K562 (cell line): Measurements from ENCODE around the gene CRLF2. TPM values are rescaled to one million over a fixed set of nuclear protein-coding genes. Genes with fewer than 3 reads are reported as not detected.
"Not testable (repeated sequence)": the region's sequence is repeated elsewhere in the genome, so short reads cannot be mapped to it uniquely, and the experiment has no call there.

ENCODE experiments used
- ATAC-seq: fragments of 200-7000 bp; cut with Tn5 transposase; 3 replicates; pipeline ENCODE4 v1.9.1; 2020; ENCODE audit warnings: moderate library complexity
- BruUV-seq: library from RNA; stranded (reverse); fragments of 400-500 nt; replicated peaks from 2 replicates; lab custom pipeline; 2021; lab: Mats Ljungman, UMichigan
- CTCF ChIA-PET: fragments of 300-600 bp; formaldehyde crosslinking; extraction: SDS; loops from one replicate; lab custom pipeline; 2021; ENCODE audit warnings: low intra/inter-chr PET ratio; lab: Yijun Ruan, JAX
- POLR2A ChIA-PET: fragments of 300-600, 350-650 bp; sonication (Branson Sonifier 250); formaldehyde crosslinking; extraction: SDS; loops from one replicate; lab custom pipeline; 2021; ENCODE audit warnings: antibody characterized with exemption, inconsistent platforms; lab: Yijun Ruan, JAX
- DNase-seq, 4 experiments: peaks; one replicate each; pipeline versions ENCODE4 v3.0.0 to v3.0.0-alpha.2; 2011 to 2018; ENCODE audit warnings: low spot score in 3 of 4, mixed read lengths in 3 of 4; ENCODE audit errors: extremely low read depth in 1 of 4
- FAIRE-seq: peaks from 2 replicates; lab custom pipeline; 2011; peaks lifted over from hg19 to GRCh38; lab: Jason Lieb, UNC
- H2AFZ ChIP-seq: 2 replicates; pipeline ENCODE4 v1.6.0; 2011; ENCODE audit warnings: low read depth, low read length, control low read depth, inconsistent platforms
- H3K27ac ChIP-seq: fragments of 200-600 bp; 3 replicates; pipeline ENCODE4 v1.8.0; 2011; ENCODE audit warnings: low read depth, mild to moderate bottlenecking, control low read depth, inconsistent platforms, low read length, moderate library complexity, mixed read lengths; ENCODE audit errors: extremely low read depth
- H3K27me3 ChIP-seq, 2 experiments: fragments of 300-600 bp in 1 of 2; 2 replicates in 1 of 2; 3 replicates in 1 of 2; pipeline versions ENCODE4 v1.6.0 to v1.8.0; 2011; ENCODE audit warnings: inconsistent platforms in 2 of 2, low read length in 2 of 2, mild to moderate bottlenecking in 1 of 2, mixed read lengths in 1 of 2, moderate library complexity in 1 of 2; ENCODE audit not compliant: control insufficient read depth in 2 of 2, insufficient read depth in 2 of 2
- H3K36me3 ChIP-seq: fragments of 300-600 bp; 3 replicates; pipeline ENCODE4 v1.8.0; 2011; ENCODE audit warnings: mild to moderate bottlenecking, low read length, inconsistent platforms; ENCODE audit not compliant: control insufficient read depth, insufficient read depth
- H3K4me1 ChIP-seq, 2 experiments: fragments of 200-600 bp in 1 of 2; replicated peaks in 1 of 2; 2 replicates in 1 of 2; 3 replicates in 1 of 2; pipeline versions ENCODE4 v1.5.1 to v1.8.0; 2011; ENCODE audit warnings: inconsistent platforms in 2 of 2, low read length in 2 of 2, mild to moderate bottlenecking in 1 of 2, mixed read lengths in 1 of 2, moderate library complexity in 1 of 2; ENCODE audit not compliant: control insufficient read depth in 2 of 2, insufficient read depth in 2 of 2
- H3K4me2 ChIP-seq: 2 replicates; pipeline ENCODE4 v1.6.1; 2011; ENCODE audit warnings: low read length, control low read depth, inconsistent platforms, mixed read lengths; ENCODE audit not compliant: insufficient read depth
- H3K4me3 ChIP-seq: fragments of 200-600 bp; sonication (generic), shearing (Covaris generic); 2 replicates; pipeline ENCODE4 v1.5.1; 2016; ENCODE audit warnings: control low read depth, inconsistent platforms
- H3K79me2 ChIP-seq: fragments of 200-600 bp; 3 replicates; pipeline ENCODE4 v1.8.0; 2011; ENCODE audit warnings: low read length, inconsistent platforms; ENCODE audit not compliant: control insufficient read depth, insufficient read depth
- H3K9ac ChIP-seq, 2 experiments: 2 replicates each; pipeline versions ENCODE4 v1.6.0 to v1.6.1; 2011; ENCODE audit warnings: low read depth in 2 of 2, low read length in 2 of 2, control low read depth in 1 of 2, inconsistent platforms in 1 of 2, mild to moderate bottlenecking in 1 of 2, mixed read lengths in 1 of 2; ENCODE audit not compliant: insufficient read depth in 1 of 2
- H3K9me1 ChIP-seq: one replicate; pipeline ENCODE4 v1.6.0; 2011; ENCODE audit warnings: inconsistent platforms, mild to moderate bottlenecking, low read length, moderate library complexity; ENCODE audit not compliant: control insufficient read depth, insufficient read depth
- H3K9me3 ChIP-seq: replicated peaks from 2 replicates; pipeline ENCODE4 v1.5.1; 2011; ENCODE audit warnings: low read depth, low read length, inconsistent platforms; ENCODE audit not compliant: control insufficient read depth, insufficient read depth
- H4K20me1 ChIP-seq: replicated peaks from 2 replicates; pipeline ENCODE4 v1.6.1; 2011; ENCODE audit warnings: low read length, inconsistent platforms, mixed read lengths; ENCODE audit not compliant: control insufficient read depth, insufficient read depth
- BRCA1 ChIP-seq, 2 experiments: fragments of 450-650 bp in 1 of 2; sonication (generic) in 1 of 2; formaldehyde crosslinking in 1 of 2; IDR thresholded peaks; 2 replicates each; pipeline versions ENCODE4 v1.5.0 to v1.6.1; 2017 to 2020; ENCODE audit warnings: mild to moderate bottlenecking in 1 of 2, missing genetic modification reagents in 1 of 2
- CBFA2T3 ChIP-seq: fragments of 450-650 bp; IDR thresholded peaks from 2 replicates; pipeline ENCODE4 v1.6.1; 2017
- CREM ChIP-seq: IDR thresholded peaks from 2 replicates; pipeline ENCODE4 v1.6.1; 2014; ENCODE audit warnings: antibody characterized with exemption, low read depth
- ELF2 ChIP-seq: fragments of 250-450 bp; sonication (Bioruptor Pico); IDR thresholded peaks from 2 replicates; pipeline ENCODE4 v1.5.0; 2021; ENCODE audit warnings: mild to moderate bottlenecking
- ETV1 ChIP-seq: fragments of 450-650 bp; conservative IDR thresholded peaks from 2 replicates; pipeline ENCODE4 v1.6.1; 2016; ENCODE audit warnings: missing genetic modification characterization, control low read depth, low read depth, missing compliant biosample characterization
- FOXA3 ChIP-seq, 2 experiments: fragments of 450-650 bp in 1 of 2; sonication (generic) in 1 of 2; formaldehyde crosslinking; IDR thresholded peaks in 1 of 2; conservative IDR thresholded peaks in 1 of 2; 2 replicates each; pipeline versions ENCODE4 v1.4.0 to v1.8.0; 2020 to 2022; ENCODE audit warnings: mild to moderate bottlenecking in 2 of 2, missing genetic modification reagents in 1 of 2
- HDAC1 ChIP-seq, 2 experiments: fragments of 450-650 bp; IDR thresholded peaks; 2 replicates each; pipeline ENCODE4 v1.6.1; 2016 to 2017; ENCODE audit warnings: inconsistent platforms in 1 of 2, mild to moderate bottlenecking in 1 of 2, moderate library complexity in 1 of 2
- HDAC8 ChIP-seq: fragments of 450-650 bp; IDR thresholded peaks from 2 replicates; pipeline ENCODE4 v1.6.1; 2016; ENCODE audit warnings: mild to moderate bottlenecking, missing genetic modification characterization, moderate library complexity, missing compliant biosample characterization
- ILK ChIP-seq: fragments of 450-650 bp; IDR thresholded peaks from 2 replicates; pipeline ENCODE4 v1.6.1; 2016; ENCODE audit warnings: missing genetic modification characterization, low read depth, mild to moderate bottlenecking, missing compliant biosample characterization, moderate library complexity, borderline replicate concordance
- MLX ChIP-seq, 2 experiments: fragments of 450-650 bp in 1 of 2; sonication (generic) in 1 of 2; formaldehyde crosslinking; conservative IDR thresholded peaks; 2 replicates each; pipeline versions ENCODE4 v1.4.0 to v1.8.1; 2020 to 2022; ENCODE audit warnings: mild to moderate bottlenecking in 1 of 2, missing genetic modification reagents in 1 of 2
- SPI1 ChIP-seq: IDR thresholded peaks from 2 replicates; pipeline ENCODE4 v1.6.1; 2011; ENCODE audit warnings: low read depth, low read length, control low read depth, borderline replicate concordance
- SREBF1 ChIP-seq: fragments of 150-350 bp; IDR thresholded peaks from 2 replicates; pipeline ENCODE4 v1.6.1; 2014; ENCODE audit warnings: antibody characterized with exemption, low read depth, low read length, borderline replicate concordance
- ZNF121 ChIP-seq: sonication (generic); formaldehyde crosslinking; conservative IDR thresholded peaks from 2 replicates; pipeline ENCODE4 v1.8.0; 2022; ENCODE audit warnings: missing genetic modification reagents
- ZNF24 ChIP-seq: fragments of 450-650 bp; IDR thresholded peaks from 2 replicates; pipeline ENCODE4 v1.6.1; 2016
- ZNF830 ChIP-seq: fragments of 250-450 bp; sonication (Bioruptor Pico); IDR thresholded peaks from 2 replicates; pipeline ENCODE4 v1.5.0; 2021; ENCODE audit warnings: mild to moderate bottlenecking
- WGBS: fragments of 100-300 bp; shearing (Covaris generic); methylation state at CpG from one replicate; pipeline ENCODE4 v1.1.6; 2016; ENCODE audit warnings: low coverage, mixed read lengths; ENCODE audit not compliant: insufficient coverage; ENCODE audit errors: missing lambda C conversion rate; 5-methylcytosine and 5-hydroxymethylcytosine counted together
- in situ Hi-C: fragments of 300-500 bp; cut with MboI; formaldehyde crosslinking; loops from 4 replicates; pipeline ENCODE4 v1.15.0; 2018; ENCODE audit warnings: inconsistent platforms, mixed read lengths
- intact Hi-C: fragments of 100-400 bp; cut with micrococcal nuclease; formaldehyde crosslinking; loops from 2 replicates; pipeline ENCODE4 v1.14.2; 2022
- polyA plus RNA-seq, 8 experiments: library from polyadenylated mRNA; depleted of rRNA in 4 of 8; stranded (reverse) in 5 of 8; unstranded in 3 of 8; fragments of >200 nt; fragmentation: Nextera tagmentation in 2 of 8; fragmentation: Illumina TruSeq in 1 of 8; extraction: Ambion mirVana in 2 of 8; extraction: Trizol in 1 of 8; gene quantifications; 2 replicates each; pipeline versions ENCODE4 v1.2.1 to v1.2.3, GENCODE V29; 2011 to 2014; ENCODE audit warnings: inconsistent platforms in 1 of 8, missing spikeins in 1 of 8
- total RNA-seq, 7 experiments: library from RNA; depleted of rRNA in 6 of 7; stranded (reverse); fragments of >200 nt in 6 of 7; fragmentation: Illumina TruSeq in 2 of 7; extraction: Trizol in 2 of 7; gene quantifications; 2 replicates each; pipeline versions ENCODE4 v1.2.1 to v1.2.3, GENCODE V29; 2011 to 2021; ENCODE audit warnings: low replicate concordance in 1 of 7

The CRLF2 gene
- total and polyA plus RNA-seq, 9 of the 15 experiments (the other 6 are each of a cell fraction or from before 2014, with no cell fraction given): not detected

DNA sequence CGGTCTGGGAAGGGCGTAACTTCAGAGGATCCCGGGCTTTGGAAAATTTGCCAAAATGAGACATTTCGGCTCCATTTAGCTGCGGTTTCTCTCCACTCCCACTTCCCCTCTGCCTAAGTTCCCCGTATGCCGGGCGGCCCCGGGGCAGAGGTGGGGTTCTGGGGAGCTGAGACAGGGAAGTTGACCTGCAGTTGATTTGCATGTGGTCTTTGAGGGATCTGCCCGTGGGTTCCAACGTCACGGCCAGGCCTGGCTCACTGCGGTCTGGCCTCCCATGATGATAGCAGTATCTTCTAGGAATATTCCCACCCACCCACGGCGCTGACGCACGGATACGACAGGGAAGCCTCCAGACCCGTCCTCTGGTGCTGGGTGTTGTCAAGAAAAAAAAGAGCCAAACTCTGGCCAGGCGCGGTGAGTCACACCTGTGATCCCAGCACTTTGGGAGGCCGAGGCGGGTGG, 27.3 kb upstream of the CRLF2 start:
- H3K79me2 ChIP-seq: no peaks in the 10 kb centered on the region
- no peaks in the 10 kb centered on the region for H3K9me1 ChIP-seq
- H3K9ac ChIP-seq: no peak overlapping the region
- no peaks in the 10 kb centered on the region; a peak in 1 of 5 replicates for H3K27me3 ChIP-seq
- H2AFZ ChIP-seq: no peak overlapping the region
- FAIRE-seq (no peak), ATAC-seq (no peak)
- WGBS: 8% methylated on average over 12 of the region's 23 CpGs
- H3K27ac ChIP-seq: no peak overlapping the region
- H3K4me1 ChIP-seq: no peaks in the 10 kb centered on the region
- POLR2A ChIA-PET: no interaction called here
- H3K4me2 ChIP-seq: no peak overlapping the region
- H3K36me3 ChIP-seq: no peaks in the 10 kb centered on the region
- H3K4me3 ChIP-seq: no peak overlapping the region
- in situ Hi-C loops: loop anchor here (10.0 kb wide), 1 partner anchor 195 kb away; no protein-coding TSS in a partner anchor
- intact Hi-C loops: no loop called here
- BruUV-seq: no TSS peak
- peak; percentile 36; the same call in 1 of the 2 replicates for TF ChIP-seq CREM
- peak; percentile 43; the same call in 1 of the 2 replicates for TF ChIP-seq SPI1
- TF ChIP-seq ZNF24: no peak
- TF ChIP-seq, all 486 proteins: peak for 2
- no peaks in the 10 kb centered on the region for H3K9me3 ChIP-seq
- peak in 2 of 4 experiments; percentile 6 to 31 for DNase-seq
- no peaks in the 10 kb centered on the region for H4K20me1 ChIP-seq
- CTCF ChIA-PET: no interaction called here

DNA sequence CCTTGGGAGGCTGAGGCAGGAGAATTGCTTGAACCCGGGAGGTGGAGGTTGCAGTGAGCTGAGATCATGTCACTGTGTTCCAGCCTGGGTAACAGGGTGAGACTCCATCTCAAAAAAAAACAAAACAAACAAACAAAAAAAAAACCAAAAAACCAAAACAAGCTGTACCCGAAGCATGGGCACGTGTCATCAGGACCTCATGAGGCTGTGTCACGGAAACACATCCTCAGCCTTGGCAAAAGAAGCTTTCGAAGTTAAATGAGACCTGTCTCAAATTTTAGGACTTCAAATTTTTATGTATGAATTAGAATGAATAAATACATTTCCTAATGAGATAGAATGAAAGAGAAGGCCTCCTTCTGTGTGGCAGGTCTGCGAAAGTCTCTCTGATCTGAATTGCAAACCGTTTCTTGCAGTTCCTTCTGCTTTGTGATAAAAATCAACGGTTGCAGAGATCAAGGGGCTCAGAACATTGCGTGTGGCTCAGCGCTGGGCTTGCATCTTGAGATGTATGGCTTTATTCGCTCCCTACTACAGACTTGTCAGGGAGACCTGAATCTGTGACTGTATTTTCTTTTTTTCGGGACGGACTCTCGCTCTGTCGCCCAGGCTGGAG, 19.5 kb upstream of the CRLF2 start:
- intact Hi-C loops: no loop called here
- FAIRE-seq: no peak
- H3K9me1 ChIP-seq: no peaks in the 10 kb centered on the region

DNA sequence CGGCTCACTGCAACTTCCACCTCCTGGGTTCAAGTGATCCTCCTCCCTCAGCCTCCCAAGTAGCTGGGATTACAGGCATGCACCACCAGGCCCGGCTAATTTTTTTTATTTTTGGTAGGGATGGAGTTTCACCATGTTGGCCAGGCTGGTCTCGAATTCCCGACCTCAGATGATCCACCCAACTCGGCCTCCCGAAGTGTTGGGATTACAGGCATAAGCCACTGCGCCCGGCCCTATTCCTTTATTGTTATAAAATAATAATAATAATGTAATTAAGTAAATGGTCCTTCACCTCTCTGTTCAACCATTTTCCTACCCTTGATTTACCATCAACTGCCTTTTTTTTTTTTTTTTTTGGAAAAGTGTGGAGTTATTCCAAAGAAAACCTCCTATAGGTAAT, 15.7 kb upstream of the CRLF2 start:
- H3K9ac ChIP-seq, H3K4me2 ChIP-seq, H3K27ac ChIP-seq, H4K20me1 ChIP-seq, H3K27me3 ChIP-seq, H3K9me3 ChIP-seq, DNase-seq, CTCF ChIA-PET, H3K36me3 ChIP-seq, H2AFZ ChIP-seq, ATAC-seq, H3K4me3 ChIP-seq, intact Hi-C loops, in situ Hi-C loops, BruUV-seq, H3K9me1 ChIP-seq, POLR2A ChIA-PET, FAIRE-seq, H3K4me1 ChIP-seq, H3K79me2 ChIP-seq: not testable (repeated sequence)
- 0% methylated on average over 5 of the region's 8 CpGs for WGBS

More for the DNA sequence above, 19.5 kb upstream of the CRLF2 start:
- POLR2A ChIA-PET: no interaction called here
- Histone ChIP-seq H3K27ac (no peak overlapping the region), H3K4me1 (no peaks in the 10 kb centered on the region), H3K36me3 (no peaks in the 10 kb centered on the region), H3K9me3 (no peaks in the 10 kb centered on the region)
- in situ Hi-C loops: no loop called here
- no peak for TF ChIP-seq HDAC1 (IDR thresholded peaks at IDR 0.05)
- TF ChIP-seq ZNF121 (CRISPR knock-in tag): no peak
- no peak for TF ChIP-seq HDAC8 (tag)
- TF ChIP-seq ZNF830 (CRISPR knock-in tag): no peak
- TF ChIP-seq CBFA2T3: no peak
- TF ChIP-seq BRCA1 (IDR thresholded peaks at IDR 0.05): no peak
- no peak for TF ChIP-seq BRCA1 (CRISPR knock-in tag; IDR thresholded peaks at IDR 0.05)
- no peak for TF ChIP-seq ETV1 (tag)
- no peak for TF ChIP-seq SREBF1
- no peak for TF ChIP-seq FOXA3 (CRISPR knock-in tag; conservative IDR thresholded peaks at IDR 0.05 in 1 of 2, IDR thresholded peaks at IDR 0.05 in 1 of 2)
- no peak for TF ChIP-seq ILK (tag)
- no peak for TF ChIP-seq MLX (CRISPR knock-in tag; conservative IDR thresholded peaks at IDR 0.05)
- TF ChIP-seq ELF2 (CRISPR knock-in tag): no peak
- TF ChIP-seq, all 486 proteins: peak for 0
- Histone ChIP-seq H3K27me3 (no peaks in the 10 kb centered on the region; a peak in 1 of 5 replicates), H4K20me1 (no peaks in the 10 kb centered on the region), H3K9ac (no peak overlapping the region), H3K4me2 (no peak overlapping the region), H3K79me2 (no peaks in the 10 kb centered on the region), H3K4me3 (no peak overlapping the region), H2AFZ (no peak overlapping the region)
- DNase-seq (no peak), ATAC-seq (no peak)
- WGBS: 7% methylated on average over 11 of the region's 15 CpGs
- CTCF ChIA-PET: no interaction called here
- BruUV-seq: no TSS peak
